Gastrocnemius medialis (tissue), 4 donors: Measurements from ENCODE around the gene CDK2AP2. TPM values are rescaled to one million over a fixed set of nuclear protein-coding genes. Genes with fewer than 3 reads are reported as not detected.

Source experiments
- ATAC-seq, 2 donors: fragments of 150-250 bp; one replicate each; pipeline ENCODE4 v1.9.1; 2016
- DNase-seq, 2 donors: peaks; one replicate each; pipeline ENCODE4 v3.0.0-alpha.2; 2019
- H3K27ac ChIP-seq, 4 donors: fragments of 200-600 bp; sonication (generic); 1 replicate in 1 of 4; 2 replicates in 3 of 4; pipeline ENCODE4 v1.5.1; 2016 to 2018; ENCODE audit warnings: mild to moderate bottlenecking in 2 of 4, moderate library complexity in 1 of 4
- H3K27me3 ChIP-seq, 3 donors: fragments of 200-600 bp; sonication (generic) in 2 of 3; 1 replicate in 1 of 3; 2 replicates in 2 of 3; pipeline versions ENCODE4 v1.5.1 to v1.6.0; 2016 to 2019; ENCODE audit warnings: mild to moderate bottlenecking in 1 of 3, moderate library complexity in 1 of 3
- H3K36me3 ChIP-seq, 2 donors: fragments of 200-600 bp; sonication (generic) in 1 of 2; one replicate each; pipeline ENCODE4 v1.5.1; 2017 to 2018
- H3K4me1 ChIP-seq, 2 donors: fragments of 200-600 bp; sonication (generic) in 1 of 2; one replicate each; pipeline ENCODE4 v1.5.1; 2016 to 2017; ENCODE audit warnings: mild to moderate bottlenecking in 2 of 2
- H3K4me3 ChIP-seq, 4 donors: fragments of 200-600 bp; sonication (generic) in 3 of 4; 1 replicate in 1 of 4; 2 replicates in 3 of 4; pipeline ENCODE4 v1.5.1; 2016 to 2019; ENCODE audit warnings: mild to moderate bottlenecking in 2 of 4
- H3K9me3 ChIP-seq, 3 donors: fragments of 200-600 bp; sonication (generic) in 2 of 3; 1 replicate in 1 of 3; 2 replicates in 2 of 3; pipeline ENCODE4 v1.5.1; 2016 to 2019
- CTCF ChIP-seq, 5 experiments: fragments of 450-650 bp in 3 of 5; fragments of 200-600 bp in 2 of 5; sonication (generic) in 2 of 5; IDR thresholded peaks in 4 of 5; conservative IDR thresholded peaks in 1 of 5; 1 replicate in 4 of 5; 2 replicates in 1 of 5; pipeline ENCODE4 v1.5.1; 2016 to 2019; ENCODE audit warnings: antibody characterized with exemption in 5 of 5, mild to moderate bottlenecking in 3 of 5, moderate library complexity in 3 of 5
- POLR2A ChIP-seq, 2 donors: fragments of 450-650 bp; IDR thresholded peaks; one replicate each; pipeline ENCODE4 v1.6.1; 2017; ENCODE audit warnings: antibody characterized with exemption in 2 of 2, mild to moderate bottlenecking in 2 of 2, moderate library complexity in 2 of 2
- in situ Hi-C, 4 donors: fragments of 200-750 bp; cut with MboI; loops; one replicate each; pipeline versions ENCODE4 v1.15.0 to v1.8.0; 2017; ENCODE audit warnings: low sequenced_read_pairs in 4 of 4
- intact Hi-C: fragments of 100-400 bp; cut with DNase I; formaldehyde crosslinking; loops from one replicate; pipeline ENCODE4 v1.15.1; 2023; ENCODE audit warnings: low total_unique reads
- total RNA-seq, 4 donors: library from RNA; depleted of rRNA; stranded (reverse); fragments of >200 nt; gene quantifications; one replicate each; pipeline versions ENCODE4 v1.1.0 to v1.2.3, GENCODE V29; 2016

CDK2AP2 gene
- total RNA-seq, 4 donors from 2014 or later = 24.1 to 47.5 (median 37.3) TPM

DNA sequence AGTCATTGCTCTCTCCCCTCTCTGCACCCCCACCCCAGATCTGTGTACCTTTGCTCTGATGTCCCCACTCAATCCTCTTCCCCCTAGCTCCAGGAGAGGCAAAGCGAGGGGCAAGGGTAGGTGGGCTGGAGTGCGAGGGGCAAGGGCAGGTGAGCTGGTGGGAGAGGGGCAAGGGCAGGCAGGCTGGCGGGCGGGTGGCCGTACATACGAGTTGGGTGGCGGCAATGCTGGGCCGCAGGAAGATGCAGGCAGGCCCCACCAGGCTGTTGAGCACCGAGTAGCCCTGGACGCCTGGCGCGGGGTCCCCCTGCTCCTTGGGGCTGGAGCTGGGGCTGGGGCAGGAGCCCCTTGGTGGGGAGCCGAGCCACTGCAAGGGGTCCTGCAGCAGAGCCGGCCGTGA lies 14.4 kb upstream of the CDK2AP2 start:
- DNase-seq = no peak
- Histone ChIP-seq H3K27me3 (peaks cover 0 to 4% (median 4%) of the 10 kb centered on the region in 3 donors), H3K4me3 (no peak overlapping the region), H3K4me1 (no peaks in the 10 kb centered on the region), H3K27ac (no peak overlapping the region), H3K36me3 (no peaks in the 10 kb centered on the region), H3K9me3 (no peaks in the 10 kb centered on the region)
- in situ Hi-C loops = no loop called here
- intact Hi-C loops = no loop called here
- ATAC-seq = no peak
- TF ChIP-seq CTCF (IDR thresholded peaks at IDR 0.05 in 4 of 5, conservative IDR thresholded peaks at IDR 0.05 in 1 of 5) = no peak
- TF ChIP-seq POLR2A (IDR thresholded peaks at IDR 0.05) = no peak

GRCh38 chr11:67521924-67522323 lies 14.0 kb upstream of the CDK2AP2 start:
- no peak for ATAC-seq
- in situ Hi-C loops = no loop called here
- Histone ChIP-seq H3K27ac (no peak overlapping the region), H3K4me3 (no peak overlapping the region), H3K9me3 (no peaks in the 10 kb centered on the region), H3K27me3 (peaks cover 0 to 4% (median 4%) of the 10 kb centered on the region in 3 donors), H3K36me3 (no peaks in the 10 kb centered on the region), H3K4me1 (no peaks in the 10 kb centered on the region)
- TF ChIP-seq CTCF (IDR thresholded peaks at IDR 0.05 in 4 of 5, conservative IDR thresholded peaks at IDR 0.05 in 1 of 5) (no peak), POLR2A (IDR thresholded peaks at IDR 0.05) (no peak)
- intact Hi-C loops = no loop called here
- no peak for DNase-seq

- in situ Hi-C loops = no loop called here
- Histone ChIP-seq H3K9me3 (no peaks in the 10 kb centered on the region), H3K36me3 (no peaks in the 10 kb centered on the region), H3K4me1 (no peaks in the 10 kb centered on the region), H3K4me3 (no peak overlapping the region), H3K27ac (no peak overlapping the region), H3K27me3 (peaks cover 0 to 4% (median 4%) of the 10 kb centered on the region in 3 donors)
- ATAC-seq (no peak), DNase-seq (no peak)
- TF ChIP-seq POLR2A (IDR thresholded peaks at IDR 0.05) (no peak), CTCF (IDR thresholded peaks at IDR 0.05 in 4 of 5, conservative IDR thresholded peaks at IDR 0.05 in 1 of 5) (no peak)
- intact Hi-C loops = no loop called here
Measured at GRCh38 chr11:67520856-67521824, 13.2 kb upstream of the CDK2AP2 start.

- DNase-seq = no peak
- Histone ChIP-seq H3K36me3 (no peaks in the 10 kb centered on the region), H3K4me3 (no peak overlapping the region), H3K9me3 (no peaks in the 10 kb centered on the region), H3K4me1 (no peaks in the 10 kb centered on the region), H3K27ac (no peak overlapping the region), H3K27me3 (peaks cover 0 to 4% (median 4%) of the 10 kb centered on the region in 3 donors)
- in situ Hi-C loops = no loop called here
- TF ChIP-seq POLR2A (IDR thresholded peaks at IDR 0.05) = no peak
- TF ChIP-seq CTCF (IDR thresholded peaks at IDR 0.05 in 4 of 5, conservative IDR thresholded peaks at IDR 0.05 in 1 of 5) = no peak
- intact Hi-C loops = no loop called here
- no peak for ATAC-seq
Measured at GRCh38 chr11:67519726-67520125, 11.8 kb upstream of the CDK2AP2 start.
